RWPE1 (cell line): ENCODE measurements around the gene IL17REL.

Source experiments
- CTCF ChIA-PET: fragments of 350-600 bp; sonication (Branson Sonifier 250); formaldehyde crosslinking; extraction: SDS; loops from one replicate; lab custom pipeline; 2021; lab: Yijun Ruan, JAX
- POLR2A ChIA-PET: fragments of 400-600 bp; formaldehyde crosslinking; extraction: SDS; loops from one replicate; lab custom pipeline; 2020; ENCODE audit warnings: antibody characterized with exemption; ENCODE audit not compliant: low non-redundant PET; lab: Yijun Ruan, JAX
- DNase-seq: peaks from one replicate; pipeline ENCODE4 v3.0.0; 2012; ENCODE audit warnings: low spot score
- H3K27ac ChIP-seq: fragments of 450-650 bp; 2 replicates; pipeline ENCODE4 v1.5.1; 2017
- TF ChIP-seq, protein P1 (sequence below): fragments of 450-650 bp; conservative IDR thresholded peaks from 2 replicates; pipeline ENCODE4 v1.5.1; 2017; ENCODE audit warnings: low read depth, mild to moderate bottlenecking

The IL17REL gene

DNA sequence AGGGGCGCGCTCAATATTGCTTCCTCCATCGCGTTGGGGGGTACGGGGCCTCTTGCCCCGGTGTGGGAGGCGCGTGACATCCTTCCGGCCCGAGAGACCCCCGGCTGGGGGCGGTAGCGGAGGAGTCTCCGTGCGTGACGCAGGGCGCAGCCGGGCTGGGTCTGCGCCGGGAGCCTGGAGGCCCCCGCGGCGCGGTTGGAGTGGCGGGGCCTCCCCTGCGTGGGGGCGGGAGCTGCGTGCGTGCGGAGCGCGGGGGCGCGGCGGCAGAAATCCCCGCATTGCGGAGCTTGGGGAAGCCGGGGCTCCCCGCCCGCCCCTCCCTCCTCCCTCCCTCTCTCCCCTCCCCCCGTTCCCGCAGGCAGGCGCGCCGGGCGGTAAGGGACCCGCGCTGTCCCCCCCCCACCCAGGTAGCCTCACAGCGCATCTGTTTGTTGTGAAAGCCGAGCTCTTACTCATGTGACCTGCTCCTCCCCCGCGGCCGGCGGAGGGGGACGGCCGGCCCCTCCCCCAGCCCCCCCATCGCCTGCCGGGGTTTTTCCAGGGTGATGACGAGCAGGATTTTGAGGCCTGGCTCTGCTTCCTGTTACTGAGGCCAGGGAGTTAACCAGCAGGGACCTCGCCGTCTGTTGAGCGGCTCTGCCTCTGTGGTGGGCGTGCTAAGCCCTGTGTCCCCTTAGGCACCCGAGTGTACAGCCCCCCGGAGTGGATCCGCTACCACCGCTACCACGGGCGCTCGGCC is 50.4 kb downstream of the IL17REL start:
- POLR2A ChIA-PET = interaction anchor here (0.6 to 1.0 kb wide), 5 partner anchors 11 to 227 kb away, joined by 3 to 5 read pairs (median 3); no protein-coding TSS in a partner anchor
- TF ChIP-seq, protein P1, sequence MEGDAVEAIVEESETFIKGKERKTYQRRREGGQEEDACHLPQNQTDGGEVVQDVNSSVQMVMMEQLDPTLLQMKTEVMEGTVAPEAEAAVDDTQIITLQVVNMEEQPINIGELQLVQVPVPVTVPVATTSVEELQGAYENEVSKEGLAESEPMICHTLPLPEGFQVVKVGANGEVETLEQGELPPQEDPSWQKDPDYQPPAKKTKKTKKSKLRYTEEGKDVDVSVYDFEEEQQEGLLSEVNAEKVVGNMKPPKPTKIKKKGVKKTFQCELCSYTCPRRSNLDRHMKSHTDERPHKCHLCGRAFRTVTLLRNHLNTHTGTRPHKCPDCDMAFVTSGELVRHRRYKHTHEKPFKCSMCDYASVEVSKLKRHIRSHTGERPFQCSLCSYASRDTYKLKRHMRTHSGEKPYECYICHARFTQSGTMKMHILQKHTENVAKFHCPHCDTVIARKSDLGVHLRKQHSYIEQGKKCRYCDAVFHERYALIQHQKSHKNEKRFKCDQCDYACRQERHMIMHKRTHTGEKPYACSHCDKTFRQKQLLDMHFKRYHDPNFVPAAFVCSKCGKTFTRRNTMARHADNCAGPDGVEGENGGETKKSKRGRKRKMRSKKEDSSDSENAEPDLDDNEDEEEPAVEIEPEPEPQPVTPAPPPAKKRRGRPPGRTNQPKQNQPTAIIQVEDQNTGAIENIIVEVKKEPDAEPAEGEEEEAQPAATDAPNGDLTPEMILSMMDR = no peak
- CTCF ChIA-PET = interaction anchor here (1.1 kb wide), 1 partner anchor 11 kb away, joined by 3 read pairs; no protein-coding TSS in a partner anchor
- peak overlapping the region; percentile 92 for H3K27ac ChIP-seq
- peak; percentile 80 for DNase-seq

DNA sequence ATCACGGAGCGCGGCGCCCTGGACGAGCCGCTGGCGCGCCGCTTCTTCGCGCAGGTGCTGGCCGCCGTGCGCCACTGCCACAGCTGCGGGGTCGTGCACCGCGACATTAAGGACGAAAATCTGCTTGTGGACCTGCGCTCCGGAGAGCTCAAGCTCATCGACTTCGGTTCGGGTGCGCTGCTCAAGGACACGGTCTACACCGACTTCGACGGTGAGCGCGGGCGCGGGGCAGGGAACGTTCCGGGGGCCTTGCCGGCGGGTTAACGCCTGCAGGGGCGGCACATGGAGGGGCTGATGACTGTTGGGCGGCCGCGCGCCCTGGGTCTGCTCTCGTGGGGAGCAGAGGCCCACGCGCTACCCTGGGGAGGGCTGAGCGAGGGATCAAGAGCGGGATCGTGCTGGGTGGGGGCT is 51.0 kb downstream of the IL17REL start:
- CTCF ChIA-PET = interaction anchor here (1.1 kb wide), 1 partner anchor 10 kb away, joined by 3 read pairs; no protein-coding TSS in a partner anchor
- H3K27ac ChIP-seq = peak overlapping the region; percentile 92
- no peak for DNase-seq
- TF ChIP-seq, protein P1 = no peak
- POLR2A ChIA-PET = interaction anchor here (0.8 to 1.0 kb wide), 3 partner anchors 10 to 30 kb away, joined by 3 to 5 read pairs (median 3); no protein-coding TSS in a partner anchor

DNA sequence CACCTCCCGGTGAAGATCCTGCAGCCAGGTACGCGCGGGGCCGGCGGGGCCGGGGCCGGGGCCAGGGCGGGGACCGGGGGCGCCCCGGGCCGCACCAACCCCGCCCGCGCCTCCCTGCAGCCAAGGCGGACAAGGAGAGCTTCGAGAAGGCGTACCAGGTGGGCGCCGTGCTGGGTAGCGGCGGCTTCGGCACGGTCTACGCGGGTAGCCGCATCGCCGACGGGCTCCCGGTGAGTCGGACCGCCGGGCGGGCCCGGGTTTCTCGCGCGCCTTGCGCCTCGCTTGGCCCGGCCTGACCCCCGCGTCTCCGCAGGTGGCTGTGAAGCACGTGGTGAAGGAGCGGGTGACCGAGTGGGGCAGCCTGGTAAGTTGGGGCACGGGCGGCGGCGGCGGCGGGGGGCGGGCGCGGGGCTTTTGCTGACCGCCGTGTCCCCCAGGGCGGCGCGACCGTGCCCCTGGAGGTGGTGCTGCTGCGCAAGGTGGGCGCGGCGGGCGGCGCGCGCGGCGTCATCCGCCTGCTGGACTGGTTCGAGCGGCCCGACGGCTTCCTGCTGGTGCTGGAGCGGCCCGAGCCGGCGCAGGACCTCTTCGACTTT is 51.5 kb downstream of the IL17REL start:
- ChIA-PET CTCF (interaction anchor here (1.1 kb wide), 1 partner anchor 10 kb away, joined by 3 read pairs; no protein-coding TSS in a partner anchor), POLR2A (no interaction called here)
- peak overlapping the region; percentile 92 for H3K27ac ChIP-seq
- no peak for DNase-seq
- TF ChIP-seq, protein P1 = no peak

DNA sequence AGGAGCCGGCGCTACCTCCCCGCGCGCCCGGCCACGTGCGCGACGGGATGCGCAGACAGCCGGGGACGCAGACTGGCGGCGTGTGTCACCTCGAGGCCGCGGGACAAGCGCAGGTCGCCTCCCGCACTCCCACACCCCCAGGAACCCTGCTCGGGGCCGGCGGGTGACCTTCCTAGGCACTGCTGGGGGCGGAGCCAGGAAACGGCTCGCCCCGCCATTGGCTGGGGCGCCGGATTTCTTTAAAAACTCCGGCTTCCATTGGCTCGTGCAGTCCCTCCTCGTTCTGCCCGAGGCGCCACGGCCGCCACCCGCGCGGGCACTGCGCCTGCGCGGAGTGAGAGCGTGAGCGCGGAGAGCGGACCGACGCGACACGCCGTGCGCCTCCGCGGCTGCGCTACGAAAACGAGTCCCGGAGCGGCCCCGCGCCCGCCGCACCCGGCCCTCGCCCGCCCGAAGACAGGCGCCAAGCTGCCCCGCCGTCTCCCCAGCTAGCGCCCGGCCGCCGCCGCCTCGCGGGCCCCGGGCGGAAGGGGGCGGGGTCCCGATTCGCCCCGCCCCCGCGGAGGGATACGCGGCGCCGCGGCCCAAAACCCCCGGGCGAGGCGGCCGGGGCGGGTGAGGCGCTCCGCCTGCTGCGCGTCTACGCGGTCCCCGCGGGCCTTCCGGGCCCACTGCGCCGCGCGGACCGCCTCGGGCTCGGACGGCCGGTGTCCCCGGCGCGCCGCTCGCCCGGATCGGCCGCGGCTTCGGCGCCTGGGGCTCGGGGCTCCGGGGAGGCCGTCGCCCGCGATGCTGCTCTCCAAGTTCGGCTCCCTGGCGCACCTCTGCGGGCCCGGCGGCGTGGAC is 52.2 kb downstream of the IL17REL start, which contains the start of gene PIM3:
PIM3 (plus strand) TSS at position 614 of the 846 bp plus-strand sequence; CDS start at position 790, 176 bp downstream.
- TF ChIP-seq, protein P1 = no peak
- DNase-seq = peak; percentile 83
- ChIA-PET POLR2A (interaction anchor here (1.1 kb wide), 1 partner anchor 9 kb away, joined by 3 read pairs; no protein-coding TSS in a partner anchor), CTCF (no interaction called here)
- H3K27ac ChIP-seq = peak within 1 kb of the TSS; percentile 92

DNA sequence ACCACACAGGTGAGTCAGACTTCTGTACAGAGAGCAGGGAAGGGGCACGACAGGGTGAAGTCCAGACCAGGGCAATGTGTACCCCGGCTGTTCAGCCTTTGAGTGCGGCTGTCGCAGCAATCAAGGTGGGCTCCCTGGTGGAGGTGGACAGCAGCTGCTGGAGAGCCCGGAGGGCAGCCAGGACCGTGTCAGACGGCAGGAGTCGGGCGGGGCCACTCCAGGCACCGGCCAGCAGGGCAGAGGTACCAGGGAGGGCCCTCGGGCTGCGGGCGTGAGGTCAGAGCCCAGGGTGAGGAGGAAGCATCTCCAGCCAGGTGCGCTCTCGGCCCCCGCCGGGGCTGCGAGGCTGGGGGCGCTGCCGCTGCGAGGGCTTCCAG is 52.8 kb downstream of the IL17REL start:
- ChIA-PET POLR2A (interaction anchor here (1.1 kb wide), 1 partner anchor 8 kb away, joined by 3 read pairs; no protein-coding TSS in a partner anchor), CTCF (interaction anchor here (0.8 kb wide), 1 partner anchor 29 kb away, joined by 4 read pairs; no protein-coding TSS in a partner anchor)
- DNase-seq = peak; percentile 38
- TF ChIP-seq, protein P1 = no peak
- H3K27ac ChIP-seq = peak overlapping the region; percentile 92
